HCT116 (cell line): ENCODE measurements around the gene NT5C3B. TPM values are rescaled to one million over a fixed set of nuclear protein-coding genes. Genes with fewer than 3 reads are reported as not detected.

Source experiments
- ATAC-seq: fragments of 200-7000 bp; cut with Tn5 transposase; 2 replicates; pipeline ENCODE4 v1.9.1; 2020; ENCODE audit warnings: mild to moderate bottlenecking, moderate library complexity
- BruUV-seq: library from RNA; stranded (reverse); fragments of 400-500 nt; replicated peaks from 2 replicates; lab custom pipeline; 2021; lab: Mats Ljungman, UMichigan
- CTCF ChIA-PET: fragments of 300-600 bp; sonication (Branson Sonifier 250); formaldehyde crosslinking; loops from one replicate; lab custom pipeline; 2021; ENCODE audit warnings: antibody characterized with exemption; lab: Charles Lee
- POLR2A ChIA-PET: fragments of 300-600, 350-600 bp; sonication (Branson Sonifier 250); formaldehyde crosslinking; loops from one replicate; lab custom pipeline; 2021; ENCODE audit warnings: antibody characterized with exemption; lab: Charles Lee
- RAD21 ChIA-PET, 2 experiments: fragments of 300-600 bp; sonication (Branson Sonifier 250); formaldehyde crosslinking; loops; one replicate each; lab custom pipeline; 2023; ENCODE audit warnings: low total read pairs in 2 of 2; ENCODE audit not compliant: uncharacterized antibody in 2 of 2, unreplicated experiment in 2 of 2, low non-redundant PET in 1 of 2; lab: Charles Lee
- DNase-seq: peaks from one replicate; pipeline ENCODE4 v3.0.0-alpha.2; 2010; ENCODE audit warnings: low read depth, low spot score
- H2AFZ ChIP-seq: fragments of 200-600 bp; shearing (Covaris generic), sonication (generic); 2 replicates; pipeline ENCODE4 v1.6.1; 2017; ENCODE audit warnings: low read depth, mixed run types, mixed read lengths, antibody characterized with exemption, low read length; ENCODE audit not compliant: poor library complexity, severe bottlenecking
- H3K27ac ChIP-seq: 2 replicates; pipeline ENCODE4 v1.5.1; 2012; ENCODE audit warnings: low read depth, low read length
- H3K27me3 ChIP-seq: fragments of 200-600 bp; sonication (generic); 2 replicates; pipeline ENCODE4 v1.6.1; 2016; ENCODE audit warnings: mixed run types, low read length, mixed read lengths; ENCODE audit not compliant: insufficient read depth
- H3K36me3 ChIP-seq, 2 experiments: fragments of 200-500 bp in 1 of 2; fragments of 200-600 bp in 1 of 2; sonication (Bioruptor generic) in 1 of 2; sonication (generic) in 1 of 2; 2 replicates each; pipeline versions ENCODE4 v1.5.1 to v1.6.1; 2014 to 2016; ENCODE audit warnings: low read length in 2 of 2, inconsistent platforms in 1 of 2, mixed read lengths in 1 of 2, mixed run types in 1 of 2; ENCODE audit not compliant: insufficient read depth in 2 of 2, control insufficient read depth in 1 of 2
- H3K4me1 ChIP-seq, 2 experiments: fragments of 200-600 bp in 1 of 2; sonication (generic) in 1 of 2; 2 replicates each; pipeline versions ENCODE4 v1.5.1 to v1.6.1; 2012 to 2017; ENCODE audit warnings: low read length in 2 of 2, inconsistent platforms in 1 of 2, mild to moderate bottlenecking in 1 of 2, mixed read lengths in 1 of 2, mixed run types in 1 of 2, moderate library complexity in 1 of 2; ENCODE audit not compliant: insufficient read depth in 2 of 2, control insufficient read depth in 1 of 2
- H3K4me2 ChIP-seq: fragments of 200-600 bp; sonication (generic); 2 replicates; pipeline ENCODE4 v1.6.1; 2017; ENCODE audit warnings: mixed run types, low read length, mixed read lengths
- H3K4me3 ChIP-seq, 2 experiments: fragments of 200-600 bp in 1 of 2; sonication (generic) in 1 of 2; replicated peaks in 1 of 2; 2 replicates each; pipeline ENCODE4 v1.5.1; 2011 to 2016; ENCODE audit warnings: low read length in 2 of 2, control low read depth in 1 of 2, low read depth in 1 of 2, mild to moderate bottlenecking in 1 of 2, mixed read lengths in 1 of 2, mixed run types in 1 of 2
- H3K79me2 ChIP-seq: fragments of 200-600 bp; sonication (generic); 2 replicates; pipeline ENCODE4 v1.6.1; 2017; ENCODE audit warnings: mild to moderate bottlenecking, mixed run types, low read length, moderate library complexity, mixed read lengths; ENCODE audit not compliant: insufficient read depth
- H3K9ac ChIP-seq: fragments of 200-600 bp; sonication (generic); 2 replicates; pipeline ENCODE4 v1.6.1; 2016; ENCODE audit warnings: low read length, mixed read lengths
- H3K9me2 ChIP-seq: fragments of 200-600 bp; sonication (generic), shearing (Covaris generic); 2 replicates; pipeline ENCODE4 v1.6.1; 2017; ENCODE audit warnings: mixed run types, mild to moderate bottlenecking, moderate library complexity; ENCODE audit not compliant: insufficient read depth
- H3K9me3 ChIP-seq, 2 experiments: fragments of 200-500 bp in 1 of 2; fragments of 200-600 bp in 1 of 2; sonication (Bioruptor generic) in 1 of 2; sonication (generic) in 1 of 2; 2 replicates each; pipeline ENCODE4 v1.6.1; 2014 to 2017; ENCODE audit warnings: low read length in 2 of 2, mixed read lengths in 2 of 2, inconsistent platforms in 1 of 2, low read depth in 1 of 2, mild to moderate bottlenecking in 1 of 2, mixed run types in 1 of 2, moderate library complexity in 1 of 2; ENCODE audit not compliant: control insufficient read depth in 1 of 2, insufficient read depth in 1 of 2
- H4K20me1 ChIP-seq: fragments of 200-600 bp; sonication (generic), shearing (Covaris generic); 2 replicates; pipeline ENCODE4 v1.6.1; 2017; ENCODE audit warnings: mixed run types, mild to moderate bottlenecking, moderate library complexity; ENCODE audit not compliant: insufficient read depth
- EGR1 ChIP-seq: IDR thresholded peaks from 2 replicates; pipeline ENCODE4 v1.6.1; 2012; ENCODE audit warnings: low read depth
- ELF1 ChIP-seq: IDR thresholded peaks from 2 replicates; pipeline ENCODE4 v1.6.1; 2012; ENCODE audit warnings: low read depth, borderline replicate concordance
- EZH2 ChIP-seq: fragments of 200-600 bp; sonication (generic); IDR thresholded peaks from 2 replicates; pipeline ENCODE4 v1.6.1; 2017; ENCODE audit warnings: antibody characterized with exemption, mixed run types
- EZH2phosphoT487 ChIP-seq: fragments of 200-600 bp; IDR thresholded peaks from 2 replicates; pipeline ENCODE4 v1.6.1; 2018; ENCODE audit warnings: antibody characterized with exemption, borderline replicate concordance
- FOSL1 ChIP-seq: IDR thresholded peaks from 2 replicates; pipeline ENCODE4 v1.6.1; 2012; ENCODE audit warnings: low read depth
- JUND ChIP-seq: IDR thresholded peaks from 2 replicates; pipeline ENCODE4 v1.6.1; 2012
- YY1 ChIP-seq: IDR thresholded peaks from 2 replicates; pipeline ENCODE4 v1.6.1; 2011; ENCODE audit warnings: low read length, low read depth, moderate library complexity, mild to moderate bottlenecking; ENCODE audit not compliant: insufficient replicate concordance; ENCODE audit errors: extremely low read depth
- ZFX ChIP-seq: fragments of 450-650 bp; IDR thresholded peaks from 2 replicates; pipeline ENCODE4 v1.6.1; 2017
- intact Hi-C: fragments of 100-400 bp; cut with micrococcal nuclease; formaldehyde crosslinking; loops from 2 replicates; pipeline ENCODE4 v1.10.0; 2022
- total RNA-seq: library from RNA; stranded (reverse); gene quantifications from one replicate; pipeline ENCODE4 v1.2.1, GENCODE V29; 2021; ENCODE audit not compliant: unreplicated experiment
- TF ChIP-seq, protein P1 (sequence below): IDR thresholded peaks from 2 replicates; pipeline ENCODE4 v1.6.1; 2012; ENCODE audit warnings: low read depth
- TF ChIP-seq, protein P2 (sequence below): IDR thresholded peaks from 2 replicates; pipeline ENCODE4 v1.6.1; 2012
- TF ChIP-seq, protein P3 (sequence below), 3 experiments: fragments of 200-600 bp in 1 of 3; sonication (generic) in 1 of 3; IDR thresholded peaks in 2 of 3; conservative IDR thresholded peaks in 1 of 3; 2 replicates each; pipeline ENCODE4 v1.5.1; 2012 to 2017; ENCODE audit warnings: low read depth in 2 of 3, low read length in 2 of 3, antibody characterized with exemption in 1 of 3, borderline replicate concordance in 1 of 3, control low read depth in 1 of 3, mild to moderate bottlenecking in 1 of 3, mixed read lengths in 1 of 3, mixed run types in 1 of 3, moderate library complexity in 1 of 3; ENCODE audit not compliant: insufficient read depth in 1 of 3

Gene NT5C3B
- total RNA-seq, 1 experiment from 2014 or later = 110 TPM

DNA sequence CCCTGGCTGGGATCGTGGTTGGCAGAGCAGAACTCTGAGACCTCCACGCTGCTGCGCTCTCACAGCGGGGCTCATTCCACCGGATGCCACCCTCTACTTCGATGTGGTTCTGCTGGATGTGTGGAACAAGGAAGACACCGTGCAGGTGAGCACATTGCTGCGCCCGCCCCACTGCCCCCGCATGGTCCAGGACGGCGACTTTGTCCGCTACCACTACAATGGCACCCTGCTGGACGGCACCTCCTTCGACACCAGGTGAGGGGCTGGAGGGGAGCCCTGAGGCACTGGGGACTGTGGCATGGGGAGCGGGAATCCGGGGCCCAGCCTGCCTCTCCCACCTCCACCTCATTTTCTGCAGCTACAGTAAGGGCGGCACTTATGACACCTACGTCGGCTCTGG lies 18.0 kb downstream of the NT5C3B start:
- Histone ChIP-seq H3K79me2 (peaks cover 19% of the 10 kb centered on the region; the same call in 1 of the 2 replicates), H3K27ac (no peak overlapping the region), H3K4me3 (no peak overlapping the region), H3K9ac (no peak overlapping the region), H2AFZ (no peak overlapping the region), H3K36me3 (no peaks in the 10 kb centered on the region; a peak in 1 of 4 replicates), H3K4me1 (peaks cover 2 to 8% of the 10 kb centered on the region in 2 experiments; a peak in 2 of 4 replicates), H3K9me2 (no peaks in the 10 kb centered on the region), H3K27me3 (no peaks in the 10 kb centered on the region), H3K4me2 (no peak overlapping the region), H3K9me3 (no peaks in the 10 kb centered on the region), H4K20me1 (no peaks in the 10 kb centered on the region)
- CTCF ChIA-PET = no interaction called here
- RAD21 ChIA-PET = no interaction called here
- no TSS peak for BruUV-seq
- intact Hi-C loops = no loop called here
- DNase-seq (no peak), ATAC-seq (no peak)
- POLR2A ChIA-PET = no interaction called here
- TF ChIP-seq EZH2phosphoT487 (no peak), JUND (no peak), ELF1 (no peak), FOSL1 (no peak), EGR1 (no peak), ZFX (no peak), EZH2 (no peak), YY1 (no peak)
- TF ChIP-seq, protein P1, sequence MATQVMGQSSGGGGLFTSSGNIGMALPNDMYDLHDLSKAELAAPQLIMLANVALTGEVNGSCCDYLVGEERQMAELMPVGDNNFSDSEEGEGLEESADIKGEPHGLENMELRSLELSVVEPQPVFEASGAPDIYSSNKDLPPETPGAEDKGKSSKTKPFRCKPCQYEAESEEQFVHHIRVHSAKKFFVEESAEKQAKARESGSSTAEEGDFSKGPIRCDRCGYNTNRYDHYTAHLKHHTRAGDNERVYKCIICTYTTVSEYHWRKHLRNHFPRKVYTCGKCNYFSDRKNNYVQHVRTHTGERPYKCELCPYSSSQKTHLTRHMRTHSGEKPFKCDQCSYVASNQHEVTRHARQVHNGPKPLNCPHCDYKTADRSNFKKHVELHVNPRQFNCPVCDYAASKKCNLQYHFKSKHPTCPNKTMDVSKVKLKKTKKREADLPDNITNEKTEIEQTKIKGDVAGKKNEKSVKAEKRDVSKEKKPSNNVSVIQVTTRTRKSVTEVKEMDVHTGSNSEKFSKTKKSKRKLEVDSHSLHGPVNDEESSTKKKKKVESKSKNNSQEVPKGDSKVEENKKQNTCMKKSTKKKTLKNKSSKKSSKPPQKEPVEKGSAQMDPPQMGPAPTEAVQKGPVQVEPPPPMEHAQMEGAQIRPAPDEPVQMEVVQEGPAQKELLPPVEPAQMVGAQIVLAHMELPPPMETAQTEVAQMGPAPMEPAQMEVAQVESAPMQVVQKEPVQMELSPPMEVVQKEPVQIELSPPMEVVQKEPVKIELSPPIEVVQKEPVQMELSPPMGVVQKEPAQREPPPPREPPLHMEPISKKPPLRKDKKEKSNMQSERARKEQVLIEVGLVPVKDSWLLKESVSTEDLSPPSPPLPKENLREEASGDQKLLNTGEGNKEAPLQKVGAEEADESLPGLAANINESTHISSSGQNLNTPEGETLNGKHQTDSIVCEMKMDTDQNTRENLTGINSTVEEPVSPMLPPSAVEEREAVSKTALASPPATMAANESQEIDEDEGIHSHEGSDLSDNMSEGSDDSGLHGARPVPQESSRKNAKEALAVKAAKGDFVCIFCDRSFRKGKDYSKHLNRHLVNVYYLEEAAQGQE = no peak
- TF ChIP-seq, protein P2, sequence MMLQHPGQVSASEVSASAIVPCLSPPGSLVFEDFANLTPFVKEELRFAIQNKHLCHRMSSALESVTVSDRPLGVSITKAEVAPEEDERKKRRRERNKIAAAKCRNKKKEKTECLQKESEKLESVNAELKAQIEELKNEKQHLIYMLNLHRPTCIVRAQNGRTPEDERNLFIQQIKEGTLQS = no peak
- TF ChIP-seq, protein P3, sequence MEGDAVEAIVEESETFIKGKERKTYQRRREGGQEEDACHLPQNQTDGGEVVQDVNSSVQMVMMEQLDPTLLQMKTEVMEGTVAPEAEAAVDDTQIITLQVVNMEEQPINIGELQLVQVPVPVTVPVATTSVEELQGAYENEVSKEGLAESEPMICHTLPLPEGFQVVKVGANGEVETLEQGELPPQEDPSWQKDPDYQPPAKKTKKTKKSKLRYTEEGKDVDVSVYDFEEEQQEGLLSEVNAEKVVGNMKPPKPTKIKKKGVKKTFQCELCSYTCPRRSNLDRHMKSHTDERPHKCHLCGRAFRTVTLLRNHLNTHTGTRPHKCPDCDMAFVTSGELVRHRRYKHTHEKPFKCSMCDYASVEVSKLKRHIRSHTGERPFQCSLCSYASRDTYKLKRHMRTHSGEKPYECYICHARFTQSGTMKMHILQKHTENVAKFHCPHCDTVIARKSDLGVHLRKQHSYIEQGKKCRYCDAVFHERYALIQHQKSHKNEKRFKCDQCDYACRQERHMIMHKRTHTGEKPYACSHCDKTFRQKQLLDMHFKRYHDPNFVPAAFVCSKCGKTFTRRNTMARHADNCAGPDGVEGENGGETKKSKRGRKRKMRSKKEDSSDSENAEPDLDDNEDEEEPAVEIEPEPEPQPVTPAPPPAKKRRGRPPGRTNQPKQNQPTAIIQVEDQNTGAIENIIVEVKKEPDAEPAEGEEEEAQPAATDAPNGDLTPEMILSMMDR (IDR thresholded peaks at IDR 0.05 in 2 of 3, conservative IDR thresholded peaks at IDR 0.05 in 1 of 3; ENCODE audit: borderline replicate concordance in 1 of 3, insufficient read depth in 1 of 3, low read depth in 2 of 3, low read length in 2 of 3) = no peak
